Pancreas (tissue), 10 donors: ENCODE results near the gene RSPH1. TPM values are rescaled to one million over a fixed set of nuclear protein-coding genes. Genes with fewer than 3 reads are reported as not detected.

Experiments used
- ATAC-seq, 4 donors: fragments of 200-7000 bp; cut with Tn5 transposase; one replicate each; pipeline versions ENCODE4 v1.8.0 to v1.9.1; 2020; ENCODE audit warnings: mild to moderate bottlenecking in 4 of 4, moderate library complexity in 4 of 4
- DNase-seq, 6 donors: peaks; one replicate each; pipeline ENCODE4 v3.0.0-alpha.2; 2020
- FAIRE-seq: peaks from 2 replicates; lab custom pipeline; 2012; peaks lifted over from hg19 to GRCh38; lab: Jason Lieb, UNC
- H3K27ac ChIP-seq, 4 donors: fragments of 200-600 bp; sonication (generic); 1 replicate in 3 of 4; 2 replicates in 1 of 4; pipeline versions ENCODE4 v1.5.0 to v1.8.0; 2020
- H3K27me3 ChIP-seq, 4 donors: fragments of 200-600 bp; one replicate each; pipeline ENCODE4 v1.8.0; 2021
- H3K36me3 ChIP-seq, 3 donors: fragments of 200-600 bp; sonication (generic) in 1 of 3; one replicate each; pipeline versions ENCODE4 v1.5.0 to v1.8.0; 2020 to 2021
- H3K4me1 ChIP-seq, 3 donors: fragments of 200-600 bp; one replicate each; pipeline ENCODE4 v1.8.0; 2021
- H3K4me3 ChIP-seq, 4 donors: fragments of 200-600 bp; sonication (generic) in 2 of 4; one replicate each; pipeline versions ENCODE4 v1.5.0 to v1.8.0; 2020 to 2021
- H3K9me3 ChIP-seq, 4 donors: fragments of 200-600 bp; one replicate each; pipeline ENCODE4 v1.8.0; 2021
- WGBS, 2 donors: extraction: QIAGEN DNeasy Blood & Tissue Kit; methylation state at CpG; one replicate each; pipeline ENCODE4 v1.1.7; 2013; 5-methylcytosine and 5-hydroxymethylcytosine counted together
- intact Hi-C, 3 donors: fragments of 100-400 bp; cut with DNase I; formaldehyde crosslinking; loops; one replicate each; pipeline versions ENCODE4 v1.11.1 to v1.14.2; 2022
- polyA plus RNA-seq, 2 donors: library from polyadenylated mRNA; stranded (reverse); fragments of 200-250 nt; gene quantifications; one replicate each; pipeline ENCODE4 v1.2.3, GENCODE V29; 2013
- total RNA-seq, 6 donors: library from RNA; stranded (reverse); fragmentation: NEBNext Ultra II Directional in 4 of 6; extraction: Animal tissue kit (Norgen Biotek cat#: 25700) in 4 of 6; gene quantifications; one replicate each; pipeline versions ENCODE4 v1.2.1 to v1.2.4, GENCODE V29; 2021 to 2023
- TF ChIP-seq, protein P1 (sequence below), 4 donors: fragments of 200-600 bp; sonication (generic) in 3 of 4; IDR thresholded peaks; one replicate each; pipeline versions ENCODE4 v1.5.0 to v1.8.0; 2021; ENCODE audit warnings: antibody characterized with exemption in 4 of 4
- donor health status: healthy with polysubstance abuse.
- donor health status: DM: no; HTN: no; CAD: no; lungs with moderate emphysema.
- donor health status: DM: no; HTN: no; CAD: no.
- donor health status: control.
- donor health status: control.
- donor health status: Bipolar disorder and iron deficiency.
- donor health status: DM: yes; HTN: yes; CAD: no.
- donor health status: DM: no; HTN: no; CAD: no.
- donor health status: DM: no; HTN: no; CAD: no.
- donor health status: DM: yes; HTN: yes; CAD: no.

The RSPH1 gene
- total and polyA plus RNA-seq, 8 donors: 0.94 to 5.0 (median 2.1) TPM

DNA sequence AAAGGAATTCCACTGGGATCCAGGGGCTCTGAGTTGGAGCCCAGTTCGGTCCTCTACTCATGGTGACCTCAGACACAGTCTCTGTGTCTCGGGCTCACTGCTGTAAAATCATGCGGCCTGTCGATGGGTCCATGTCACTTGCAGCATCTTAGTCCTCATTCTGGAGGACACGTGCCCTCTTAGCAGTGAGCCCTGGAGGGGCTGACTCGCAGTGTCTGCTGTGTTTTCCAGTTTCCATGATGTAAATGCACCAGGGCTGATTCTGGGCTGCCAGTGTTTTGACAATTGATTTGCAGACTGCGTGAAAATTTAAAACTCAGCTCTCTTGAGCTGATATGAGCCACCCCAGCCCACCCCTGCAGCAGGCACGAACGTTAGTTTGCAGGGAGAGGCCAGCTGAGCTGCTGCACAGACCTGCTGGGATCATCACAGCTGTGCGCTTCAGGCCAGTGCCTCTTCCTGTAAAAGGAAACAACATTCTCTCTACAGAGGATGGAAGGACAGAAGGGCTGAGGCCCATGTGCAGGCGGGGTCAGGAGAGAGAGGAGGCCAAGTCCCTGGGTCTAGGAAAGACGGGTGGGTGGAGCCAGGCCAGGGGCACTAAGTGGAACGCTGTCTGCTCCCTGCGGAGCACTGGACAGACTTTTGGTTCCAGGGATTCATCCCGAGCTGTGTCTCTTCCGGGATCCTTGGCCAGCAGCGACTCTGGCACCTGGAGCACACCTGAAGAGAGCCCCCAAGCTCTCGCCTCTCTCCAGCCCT lies 42.6 kb downstream of the RSPH1 start:
- FAIRE-seq (no peak), ATAC-seq (peak in 2 of 4 donors; percentile 4 to 8), DNase-seq (peak in 1 of 6 donors; percentile 23)
- H3K36me3 ChIP-seq: no peaks in the 10 kb centered on the region
- H3K4me1 ChIP-seq: no peaks in the 10 kb centered on the region
- TF ChIP-seq, protein P1, sequence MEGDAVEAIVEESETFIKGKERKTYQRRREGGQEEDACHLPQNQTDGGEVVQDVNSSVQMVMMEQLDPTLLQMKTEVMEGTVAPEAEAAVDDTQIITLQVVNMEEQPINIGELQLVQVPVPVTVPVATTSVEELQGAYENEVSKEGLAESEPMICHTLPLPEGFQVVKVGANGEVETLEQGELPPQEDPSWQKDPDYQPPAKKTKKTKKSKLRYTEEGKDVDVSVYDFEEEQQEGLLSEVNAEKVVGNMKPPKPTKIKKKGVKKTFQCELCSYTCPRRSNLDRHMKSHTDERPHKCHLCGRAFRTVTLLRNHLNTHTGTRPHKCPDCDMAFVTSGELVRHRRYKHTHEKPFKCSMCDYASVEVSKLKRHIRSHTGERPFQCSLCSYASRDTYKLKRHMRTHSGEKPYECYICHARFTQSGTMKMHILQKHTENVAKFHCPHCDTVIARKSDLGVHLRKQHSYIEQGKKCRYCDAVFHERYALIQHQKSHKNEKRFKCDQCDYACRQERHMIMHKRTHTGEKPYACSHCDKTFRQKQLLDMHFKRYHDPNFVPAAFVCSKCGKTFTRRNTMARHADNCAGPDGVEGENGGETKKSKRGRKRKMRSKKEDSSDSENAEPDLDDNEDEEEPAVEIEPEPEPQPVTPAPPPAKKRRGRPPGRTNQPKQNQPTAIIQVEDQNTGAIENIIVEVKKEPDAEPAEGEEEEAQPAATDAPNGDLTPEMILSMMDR (IDR thresholded peaks at IDR 0.05): no peak
- no peaks in the 10 kb centered on the region for H3K9me3 ChIP-seq
- no peak overlapping the region for H3K4me3 ChIP-seq
- 65 to 69% methylated on average over 18 of the region's 18 CpGs for WGBS, 2 donors
- H3K27me3 ChIP-seq: no peaks in the 10 kb centered on the region
- intact Hi-C loops: no loop called here
- H3K27ac ChIP-seq: no peak overlapping the region

DNA sequence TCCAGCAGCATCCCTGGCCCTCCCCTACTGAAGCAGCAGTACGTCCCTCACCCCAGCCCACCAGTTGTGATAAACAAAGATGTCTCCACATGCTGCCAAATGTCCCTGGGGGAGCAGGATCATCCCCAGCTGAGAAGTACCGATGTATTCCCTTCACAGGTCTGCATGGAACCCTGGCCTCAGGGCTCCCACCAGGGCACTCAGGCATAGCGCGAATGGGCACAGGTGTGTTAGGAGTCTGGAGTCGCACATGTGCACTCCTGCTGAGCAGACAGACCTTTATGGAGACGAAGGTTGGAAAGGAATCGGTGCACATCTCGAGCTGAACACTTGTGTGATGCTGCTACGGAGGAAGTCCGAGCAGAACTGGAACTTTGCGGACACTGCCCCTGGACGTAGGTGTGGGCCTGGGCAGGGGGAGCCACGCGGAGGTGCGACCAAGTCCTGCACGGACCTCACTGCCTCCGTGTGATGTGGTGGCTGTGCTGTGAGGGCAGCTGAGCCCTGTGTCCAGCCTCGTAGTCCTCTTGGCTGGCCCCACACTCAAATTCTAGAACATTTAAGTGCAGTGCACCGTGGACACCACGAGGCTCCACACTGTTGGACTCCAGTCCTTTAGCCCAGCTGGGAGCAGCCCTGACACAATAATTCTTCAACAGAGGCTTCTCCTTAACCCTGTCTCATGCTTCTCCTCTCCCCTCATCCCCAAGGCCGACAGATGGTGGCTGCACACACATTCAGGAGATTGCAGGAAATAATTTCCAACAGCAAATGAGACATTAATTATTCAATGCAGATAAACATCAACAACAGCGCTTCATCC lies 43.4 kb downstream of the RSPH1 start:
- no peaks in the 10 kb centered on the region for H3K4me1 ChIP-seq
- H3K9me3 ChIP-seq: no peaks in the 10 kb centered on the region
- no peak overlapping the region for H3K4me3 ChIP-seq
- intact Hi-C loops: no loop called here
- H3K27ac ChIP-seq: no peak overlapping the region
- no peaks in the 10 kb centered on the region for H3K27me3 ChIP-seq
- TF ChIP-seq, protein P1 (IDR thresholded peaks at IDR 0.05): no peak
- WGBS, 2 donors: 80 to 92% methylated on average over 22 of the region's 22 CpGs
- ATAC-seq (no peak), FAIRE-seq (no peak), DNase-seq (peak in 1 of 6 donors; percentile 20)
- H3K36me3 ChIP-seq: no peaks in the 10 kb centered on the region

DNA sequence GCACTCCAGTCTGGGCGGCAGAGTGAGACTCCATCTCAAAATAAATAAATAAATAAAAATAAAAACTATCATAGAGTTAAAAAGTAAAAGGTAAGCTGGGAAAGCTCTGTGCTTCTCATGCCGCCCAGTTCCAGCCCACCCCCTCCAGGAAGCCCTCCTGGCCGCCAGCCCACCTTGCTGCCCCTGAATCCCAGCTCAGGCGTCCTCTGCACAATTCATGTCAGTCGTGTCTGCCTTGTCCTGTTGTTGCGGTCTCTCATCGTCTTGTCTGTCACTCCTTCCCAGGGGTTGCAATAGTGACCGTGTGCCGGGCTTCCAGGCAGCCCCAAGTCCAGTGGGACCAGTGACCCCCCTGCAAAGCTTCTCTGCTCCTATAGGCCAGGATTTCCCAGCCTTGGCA lies 44.1 kb downstream of the RSPH1 start:
- DNase-seq (peak in 1 of 6 donors; percentile 12), FAIRE-seq (no peak), ATAC-seq (no peak)
- intact Hi-C loops: no loop called here
- H3K4me1 ChIP-seq: no peaks in the 10 kb centered on the region
- H3K27me3 ChIP-seq: no peaks in the 10 kb centered on the region
- TF ChIP-seq, protein P1 (IDR thresholded peaks at IDR 0.05): no peak
- 82 to 94% methylated on average over 9 of the region's 9 CpGs for WGBS, 2 donors
- no peak overlapping the region for H3K27ac ChIP-seq
- H3K4me3 ChIP-seq: no peak overlapping the region
- no peaks in the 10 kb centered on the region for H3K36me3 ChIP-seq
- H3K9me3 ChIP-seq: no peaks in the 10 kb centered on the region

DNA sequence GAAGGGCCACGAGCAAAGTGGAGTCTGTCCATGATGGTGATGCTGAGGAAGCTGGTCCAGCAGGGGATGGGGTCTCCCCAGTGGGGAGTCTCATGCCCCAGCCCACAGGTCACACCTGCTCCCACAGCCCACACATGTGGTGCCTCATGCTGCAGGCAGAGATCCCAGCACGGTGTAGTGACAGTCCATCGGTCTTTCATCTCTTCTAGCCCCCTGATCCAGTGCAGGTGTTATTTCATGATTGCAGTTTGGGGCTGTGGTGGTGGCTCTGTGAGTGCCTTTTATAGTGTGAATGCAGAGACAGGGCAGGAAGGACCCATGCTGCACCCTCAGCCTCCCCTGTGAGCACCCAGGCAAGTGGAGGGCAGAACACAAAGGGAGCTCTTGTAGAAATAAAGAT lies 47.3 kb downstream of the RSPH1 start:
- H3K4me3 ChIP-seq: no peak overlapping the region
- TF ChIP-seq, protein P1 (IDR thresholded peaks at IDR 0.05): no peak
- H3K36me3 ChIP-seq: no peaks in the 10 kb centered on the region
- FAIRE-seq: no peak
- H3K4me1 ChIP-seq: no peaks in the 10 kb centered on the region
- H3K27me3 ChIP-seq: no peaks in the 10 kb centered on the region
- 66 to 94% methylated on average over 3 of the region's 3 CpGs for WGBS, 2 donors
- intact Hi-C loops: loop anchor here in 2 of 3 donors (5.0 to 10.0 kb wide), 3 partner anchors 114 to 306 kb away; partner anchors contain the start of gene TFF3 (in 1 of the 2)
- no peak for DNase-seq
- H3K9me3 ChIP-seq: no peaks in the 10 kb centered on the region
- no peak for ATAC-seq
- no peak overlapping the region for H3K27ac ChIP-seq
